Measurements from ENCODE around the gene CASTOR1. TPM values are rescaled to one million over a fixed set of nuclear protein-coding genes. Genes with fewer than 3 reads are reported as not detected.

Gene CASTOR1
- total and polyA plus RNA-seq, 12 donors: 2.8 to 14.7 (median 6.2) TPM

DNA sequence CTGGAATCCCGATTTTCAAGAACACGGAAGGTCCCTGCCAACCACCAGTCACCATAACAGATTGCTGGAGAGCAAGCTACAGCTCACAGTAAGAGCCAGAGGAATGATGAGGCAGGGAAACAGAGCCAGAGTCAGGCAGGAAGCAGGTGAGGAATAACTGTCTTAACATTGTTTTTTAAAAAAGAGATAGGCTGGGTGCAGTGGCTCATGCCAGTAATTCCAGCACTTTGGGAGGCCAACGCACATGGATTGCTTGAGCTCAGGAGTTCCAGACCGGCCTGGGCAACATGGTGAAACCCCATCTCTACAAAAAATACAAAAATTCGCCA lies 13.5 kb upstream of the CASTOR1 start:
- DNase-seq (no peak), ATAC-seq (peak in 1 of 8 donors; percentile 1)
- no peaks in the 10 kb centered on the region for H3K27me3 ChIP-seq
- TF ChIP-seq, protein P1, sequence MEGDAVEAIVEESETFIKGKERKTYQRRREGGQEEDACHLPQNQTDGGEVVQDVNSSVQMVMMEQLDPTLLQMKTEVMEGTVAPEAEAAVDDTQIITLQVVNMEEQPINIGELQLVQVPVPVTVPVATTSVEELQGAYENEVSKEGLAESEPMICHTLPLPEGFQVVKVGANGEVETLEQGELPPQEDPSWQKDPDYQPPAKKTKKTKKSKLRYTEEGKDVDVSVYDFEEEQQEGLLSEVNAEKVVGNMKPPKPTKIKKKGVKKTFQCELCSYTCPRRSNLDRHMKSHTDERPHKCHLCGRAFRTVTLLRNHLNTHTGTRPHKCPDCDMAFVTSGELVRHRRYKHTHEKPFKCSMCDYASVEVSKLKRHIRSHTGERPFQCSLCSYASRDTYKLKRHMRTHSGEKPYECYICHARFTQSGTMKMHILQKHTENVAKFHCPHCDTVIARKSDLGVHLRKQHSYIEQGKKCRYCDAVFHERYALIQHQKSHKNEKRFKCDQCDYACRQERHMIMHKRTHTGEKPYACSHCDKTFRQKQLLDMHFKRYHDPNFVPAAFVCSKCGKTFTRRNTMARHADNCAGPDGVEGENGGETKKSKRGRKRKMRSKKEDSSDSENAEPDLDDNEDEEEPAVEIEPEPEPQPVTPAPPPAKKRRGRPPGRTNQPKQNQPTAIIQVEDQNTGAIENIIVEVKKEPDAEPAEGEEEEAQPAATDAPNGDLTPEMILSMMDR (IDR thresholded peaks at IDR 0.05): no peak
- peak overlapping the region; percentile 77 to 92 (median 83) for H3K27ac ChIP-seq
- H3K4me3 ChIP-seq: no peak overlapping the region
- H3K36me3 ChIP-seq: peaks cover 0 to 58% (median 6%) of the 10 kb centered on the region in 9 donors
- 66 to 74% methylated on average over 5 of the region's 5 CpGs for WGBS, 2 donors
- peaks cover 29 to 97% (median 83%) of the 10 kb centered on the region in 9 donors for H3K4me1 ChIP-seq
- intact Hi-C loops (cut with DNase I): no loop called here
- H3K9me3 ChIP-seq: no peaks in the 10 kb centered on the region

DNA sequence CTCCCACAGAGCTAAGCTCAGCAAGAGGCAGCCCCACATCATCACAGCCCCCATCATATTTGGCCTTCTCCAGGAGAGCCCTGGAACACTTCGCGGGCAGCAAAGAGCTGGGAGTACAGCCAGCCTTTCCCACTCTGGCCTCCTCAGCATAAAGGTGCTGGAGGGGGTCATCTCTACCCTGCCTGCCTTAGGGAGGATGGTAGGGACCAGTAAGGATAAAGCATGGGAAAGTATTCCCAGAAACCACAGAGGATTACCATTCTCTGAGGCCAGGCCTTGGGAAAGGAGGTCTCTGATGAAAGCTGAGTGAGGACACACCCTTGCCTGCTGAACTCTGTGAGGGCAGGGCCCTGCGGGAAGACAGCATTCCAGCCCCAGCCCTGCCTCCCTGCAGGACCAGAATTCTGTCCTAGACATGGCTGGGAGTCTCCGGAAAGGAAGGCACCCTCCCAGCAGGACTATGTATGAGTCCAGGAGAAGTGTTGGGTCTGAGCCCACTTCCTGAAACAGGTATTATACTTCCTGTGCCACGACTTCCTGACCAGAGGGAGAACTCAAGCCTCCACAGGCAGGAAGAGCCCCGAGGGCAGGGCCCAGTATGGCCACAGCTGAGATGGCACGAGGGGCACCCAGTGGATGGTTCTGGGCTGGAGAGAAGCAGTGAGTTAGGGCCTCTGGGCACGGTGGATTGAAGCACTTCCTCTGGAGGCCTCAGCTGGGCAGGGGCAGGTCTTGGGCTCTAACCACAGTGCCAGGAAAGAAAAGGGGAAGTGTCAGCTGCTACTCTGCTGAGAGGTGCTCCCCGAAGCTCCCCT lies 12.9 kb upstream of the CASTOR1 start:
- Histone ChIP-seq H3K27me3 (no peaks in the 10 kb centered on the region), H3K27ac (peak overlapping the region; percentile 77 to 92 (median 83)), H3K9me3 (no peaks in the 10 kb centered on the region), H3K4me3 (no peak overlapping the region), H3K4me1 (peaks cover 29 to 96% (median 77%) of the 10 kb centered on the region in 9 donors), H3K36me3 (peaks cover 0 to 64% (median 6%) of the 10 kb centered on the region in 9 donors)
- peak; percentile 8 to 52 (median 38) for ATAC-seq
- intact Hi-C loops (cut with DNase I): no loop called here
- 61 to 63% methylated on average over 9 of the region's 9 CpGs for WGBS, 2 donors
- TF ChIP-seq, protein P1 (IDR thresholded peaks at IDR 0.05): no peak
- peak in 1 of 2 donors; percentile 24 for DNase-seq

DNA sequence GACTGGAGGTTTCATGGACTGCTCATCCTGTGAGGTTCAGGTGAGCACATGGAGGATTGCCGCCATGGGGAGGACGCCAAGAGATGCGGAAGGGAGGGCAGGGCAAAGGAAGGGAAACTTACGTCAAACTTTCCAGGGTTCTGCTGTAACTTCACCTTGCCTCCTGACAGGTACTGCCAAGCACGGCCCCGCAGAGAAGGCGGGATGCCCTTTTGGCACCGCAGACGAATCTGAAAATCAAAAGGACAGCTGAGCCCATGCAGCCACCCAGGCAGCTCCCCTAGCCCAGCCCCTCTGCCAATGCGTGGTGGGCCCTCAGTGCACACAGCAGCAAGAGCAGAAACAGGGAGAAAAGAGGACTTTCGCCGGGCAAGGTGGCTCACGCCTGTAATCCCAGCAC lies 10.0 kb upstream of the CASTOR1 start:
- peaks cover 21 to 67% (median 48%) of the 10 kb centered on the region in 9 donors for H3K4me1 ChIP-seq
- 94 to 96% methylated on average over 13 of the region's 13 CpGs for WGBS, 2 donors
- H3K4me3 ChIP-seq: no peak overlapping the region
- TF ChIP-seq, protein P1 (IDR thresholded peaks at IDR 0.05): no peak
- no peaks in the 10 kb centered on the region for H3K27me3 ChIP-seq
- intact Hi-C loops (cut with DNase I): no loop called here
- H3K27ac ChIP-seq: peak overlapping the region in 3 of 10 donors; percentile 22 to 31 (median 30)
- no peaks in the 10 kb centered on the region for H3K9me3 ChIP-seq
- no peak for DNase-seq
- ATAC-seq: no peak
- H3K36me3 ChIP-seq: peaks cover 0 to 90% (median 10%) of the 10 kb centered on the region in 9 donors

DNA sequence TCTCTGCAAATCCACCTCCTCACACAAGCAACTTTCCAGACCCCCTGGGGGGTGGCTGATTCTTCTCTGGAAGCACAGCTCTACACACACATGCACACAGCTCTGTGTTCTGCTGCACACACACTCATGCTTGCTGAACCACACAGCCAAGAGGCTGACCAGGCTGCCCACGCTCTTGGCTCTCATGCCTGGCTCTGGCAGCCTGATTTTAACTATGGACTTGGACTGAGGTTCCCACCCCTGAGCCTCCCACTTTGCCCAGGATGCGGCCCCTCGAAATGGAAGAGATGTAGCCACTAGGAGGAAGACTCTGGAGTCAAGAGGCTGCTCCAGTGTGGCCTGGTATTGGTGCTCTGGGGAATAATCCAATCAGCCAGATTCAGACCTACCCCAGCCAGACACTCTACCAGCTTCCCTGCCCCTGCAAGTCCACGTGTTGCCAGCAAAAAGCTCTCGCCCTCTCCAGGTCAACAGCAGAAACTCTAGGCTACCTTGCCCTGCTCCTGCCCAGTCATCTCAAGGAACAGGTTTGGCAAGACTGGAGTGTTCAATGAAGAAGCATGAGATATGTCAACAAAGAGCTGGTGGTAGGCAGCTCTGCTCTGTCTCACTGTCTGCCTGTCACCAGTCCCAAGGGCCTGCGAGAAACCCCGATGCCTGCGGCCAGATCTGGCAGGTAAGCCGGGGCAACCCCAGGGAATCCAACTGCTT lies 8.8 kb upstream of the CASTOR1 start:
- H3K4me1 ChIP-seq: peaks cover 15 to 55% (median 36%) of the 10 kb centered on the region in 9 donors
- DNase-seq: no peak
- no peaks in the 10 kb centered on the region for H3K27me3 ChIP-seq
- peaks cover 0 to 91% (median 21%) of the 10 kb centered on the region in 9 donors for H3K36me3 ChIP-seq
- 65 to 74% methylated on average over 9 of the region's 9 CpGs for WGBS, 2 donors
- intact Hi-C loops (cut with DNase I): no loop called here
- peak in 2 of 8 donors; percentile 27 to 44 for ATAC-seq
- TF ChIP-seq, protein P1 (IDR thresholded peaks at IDR 0.05): no peak
- no peaks in the 10 kb centered on the region for H3K9me3 ChIP-seq
- peak overlapping the region in 5 of 10 donors; percentile 18 to 54 (median 23) for H3K27ac ChIP-seq
- no peak overlapping the region for H3K4me3 ChIP-seq

Data from heart right ventricle (tissue), 16 donors.